Endothelial cell of umbilical vein (primary cell): Measurements from ENCODE around the gene CNKSR2. TPM values are rescaled to one million over a fixed set of nuclear protein-coding genes. Genes with fewer than 3 reads are reported as not detected.

Experiments
- BruUV-seq: library from RNA; stranded (reverse); fragments of 400-500 nt; replicated peaks from 2 replicates; lab custom pipeline; 2021; lab: Mats Ljungman, UMichigan
- CTCF ChIA-PET: fragments of 300-600, 350-600 bp; sonication (Branson Sonifier 250); formaldehyde crosslinking; loops from one replicate; lab custom pipeline; 2021; ENCODE audit warnings: antibody characterized with exemption, inconsistent platforms; lab: Charles Lee
- POLR2A ChIA-PET: fragments of 300-600, 350-600 bp; sonication (Branson Sonifier 250); formaldehyde crosslinking; loops from one replicate; lab custom pipeline; 2021; ENCODE audit warnings: antibody characterized with exemption, inconsistent platforms; lab: Charles Lee
- DNase-seq: peaks from one replicate; pipeline ENCODE4 v3.0.0-alpha.2; 2011; ENCODE audit warnings: low read depth, low spot score
- FAIRE-seq: peaks from 2 replicates; lab custom pipeline; 2011; peaks lifted over from hg19 to GRCh38; lab: Jason Lieb, UNC
- H2AFZ ChIP-seq: 2 replicates; pipeline ENCODE4 v1.6.0; 2012; ENCODE audit warnings: low read depth, low read length, control low read depth, inconsistent platforms
- H3K27ac ChIP-seq: 2 replicates; pipeline ENCODE4 v1.5.1; 2011; ENCODE audit warnings: low read depth, mild to moderate bottlenecking, control low read depth, low read length, moderate library complexity; ENCODE audit not compliant: insufficient read depth
- H3K27me3 ChIP-seq, 2 experiments: 2 replicates each; pipeline versions ENCODE4 v1.6.0 to v1.6.1; 2011; ENCODE audit warnings: low read length in 2 of 2, mixed read lengths in 1 of 2; ENCODE audit not compliant: control insufficient read depth in 2 of 2, insufficient read depth in 2 of 2
- H3K36me3 ChIP-seq, 2 experiments: 2 replicates in 1 of 2; 3 replicates in 1 of 2; pipeline ENCODE4 v1.5.1; 2011; ENCODE audit warnings: low read length in 2 of 2, mild to moderate bottlenecking in 1 of 2, moderate library complexity in 1 of 2; ENCODE audit not compliant: control insufficient read depth in 2 of 2, insufficient read depth in 2 of 2; ENCODE audit errors: extremely low read depth in 1 of 2
- H3K4me1 ChIP-seq: 3 replicates; pipeline ENCODE4 v1.5.1; 2011; ENCODE audit warnings: mild to moderate bottlenecking, low read length; ENCODE audit not compliant: control insufficient read depth, insufficient read depth; ENCODE audit errors: extremely low read depth
- H3K4me2 ChIP-seq: 2 replicates; pipeline ENCODE4 v1.6.1; 2011; ENCODE audit warnings: low read length, control low read depth, mixed read lengths; ENCODE audit not compliant: insufficient read depth
- H3K4me3 ChIP-seq, 3 experiments: fragments of 200-600 bp in 1 of 3; sonication (generic), shearing (Covaris generic) in 1 of 3; replicated peaks in 1 of 3; 2 replicates each; pipeline ENCODE4 v1.5.1; 2011 to 2016; ENCODE audit warnings: control low read depth in 3 of 3, low read length in 3 of 3, mild to moderate bottlenecking in 2 of 3, inconsistent platforms in 1 of 3, low read depth in 1 of 3, moderate library complexity in 1 of 3; ENCODE audit not compliant: insufficient read depth in 1 of 3
- H3K79me2 ChIP-seq: 2 replicates; pipeline ENCODE4 v1.6.0; 2012; ENCODE audit warnings: low read length, inconsistent platforms; ENCODE audit not compliant: control insufficient read depth, insufficient read depth
- H3K9ac ChIP-seq: replicated peaks from 2 replicates; pipeline ENCODE3; 2011; ENCODE audit warnings: low read length, control low read depth; ENCODE audit not compliant: insufficient read depth; ENCODE audit errors: extremely low read depth
- H3K9me1 ChIP-seq: replicated peaks from 3 replicates; pipeline ENCODE4 v1.6.0; 2011; ENCODE audit warnings: mild to moderate bottlenecking, low read length; ENCODE audit not compliant: control insufficient read depth, insufficient read depth; ENCODE audit errors: extremely low read depth
- H3K9me3 ChIP-seq: replicated peaks from 2 replicates; pipeline ENCODE4 v1.5.1; 2012; ENCODE audit warnings: low read length, inconsistent platforms; ENCODE audit not compliant: control insufficient read depth, insufficient read depth
- H4K20me1 ChIP-seq: replicated peaks from 2 replicates; pipeline ENCODE3; 2011; ENCODE audit warnings: mild to moderate bottlenecking, low read length; ENCODE audit not compliant: control insufficient read depth, insufficient read depth; ENCODE audit errors: extremely low read depth
- EZH2 ChIP-seq: IDR thresholded peaks from 2 replicates; pipeline ENCODE4 v1.6.1; 2012; ENCODE audit warnings: borderline replicate concordance, low read depth, mild to moderate bottlenecking, moderate library complexity, low read length, inconsistent platforms; ENCODE audit not compliant: severe bottlenecking
- FOS ChIP-seq: IDR thresholded peaks from 2 replicates; pipeline ENCODE4 v1.6.1; 2011; ENCODE audit warnings: mild to moderate bottlenecking, low read length, moderate library complexity, borderline replicate concordance; ENCODE audit not compliant: insufficient read depth
- GATA2 ChIP-seq: IDR thresholded peaks from 2 replicates; pipeline ENCODE4 v1.7.0; 2011; ENCODE audit warnings: low read depth, mild to moderate bottlenecking, moderate library complexity, mixed read lengths, low read length; ENCODE audit not compliant: insufficient read length, insufficient read depth
- JUN ChIP-seq: IDR thresholded peaks from 2 replicates; pipeline ENCODE4 v1.6.1; 2011; ENCODE audit warnings: borderline replicate concordance, low read depth; ENCODE audit not compliant: insufficient read length, insufficient read depth
- MYC ChIP-seq: IDR thresholded peaks from one replicate; pipeline ENCODE4 v1.6.1; 2011; ENCODE audit warnings: mild to moderate bottlenecking, low read depth, low read length
- POLR2A ChIP-seq: IDR thresholded peaks from 2 replicates; pipeline ENCODE4 v1.6.1; 2012; ENCODE audit warnings: low read depth, mild to moderate bottlenecking, control low read depth, low read length
- POLR2AphosphoS5 ChIP-seq: IDR thresholded peaks from 2 replicates; pipeline ENCODE4 v1.6.1; 2012; ENCODE audit warnings: low read depth, mild to moderate bottlenecking, control low read depth, low read length, moderate library complexity; ENCODE audit not compliant: insufficient read depth
- dilution Hi-C: fragments of 300-500 bp; cut with MboI; formaldehyde crosslinking; loops from one replicate; pipeline ENCODE4 v1.15.0; 2019; ENCODE audit warnings: low sequenced_read_pairs; ENCODE audit not compliant: extremely low pct_ligation_motif_present
- intact Hi-C: fragments of 100-400 bp; cut with micrococcal nuclease; formaldehyde crosslinking; loops from one replicate; pipeline ENCODE4 v1.10.0; 2022
- polyA plus RNA-seq, 4 experiments: library from polyadenylated mRNA; depleted of rRNA in 3 of 4; stranded (reverse) in 3 of 4; unstranded in 1 of 4; fragments of >200 nt; gene quantifications; 2 replicates each; pipeline versions ENCODE4 v1.2.1 to v1.2.3, GENCODE V29; 2011 to 2012; ENCODE audit warnings: missing spikeins in 1 of 4
- total RNA-seq: library from RNA; stranded (reverse); gene quantifications from 2 replicates; pipeline ENCODE4 v1.2.3, GENCODE V29; 2021
- TF ChIP-seq, protein P1 (sequence below), 2 donors: IDR thresholded peaks; 1 replicate in 1 of 2; 2 replicates in 1 of 2; pipeline ENCODE4 v1.5.1; 2011; ENCODE audit warnings: low read length in 2 of 2, mild to moderate bottlenecking in 2 of 2, moderate library complexity in 2 of 2, control low read depth in 1 of 2, inconsistent platforms in 1 of 2, low read depth in 1 of 2; ENCODE audit not compliant: insufficient read depth in 1 of 2; ENCODE audit errors: extremely low read depth in 1 of 2
- TF ChIP-seq, protein P2 (sequence below): IDR thresholded peaks from 2 replicates; pipeline ENCODE4 v1.6.1; 2011; ENCODE audit not compliant: insufficient read depth, insufficient read length

Gene CNKSR2
- total and polyA plus RNA-seq, 2 donors (not counting 3 experiments of a cell fraction or from before 2014, with no cell fraction given) = 0.13 TPM; not detected in 1

DNA sequence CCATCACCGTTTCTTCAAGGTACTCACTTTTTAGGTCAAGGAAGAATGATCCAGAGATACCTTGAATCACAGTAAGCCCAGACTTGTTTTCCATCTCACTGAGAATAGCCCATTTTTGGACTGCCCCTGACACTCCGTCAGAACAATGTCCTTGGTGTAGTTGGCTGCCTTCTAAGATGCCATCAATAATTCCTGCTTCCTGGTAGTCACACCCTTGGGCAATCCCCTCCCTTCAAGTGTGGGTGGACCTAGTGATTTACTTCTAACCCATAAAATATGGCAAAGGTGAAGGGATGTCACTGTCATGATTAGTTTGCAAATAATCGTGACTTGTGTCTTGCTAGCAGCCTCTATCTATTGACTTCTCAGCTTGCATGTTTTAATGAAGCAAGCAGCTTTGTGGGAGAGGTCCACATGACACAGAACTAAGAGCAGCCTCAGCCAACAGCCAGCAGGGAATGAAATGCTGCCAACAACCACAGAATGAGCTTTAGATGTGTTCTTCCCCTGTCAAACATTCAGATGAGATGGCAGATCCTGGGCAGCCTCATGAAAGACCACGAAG, 303.9 kb downstream of the CNKSR2 start:
- Histone ChIP-seq H3K27ac (no peak overlapping the region), H3K27me3 (no peaks in the 10 kb centered on the region), H3K79me2 (no peaks in the 10 kb centered on the region), H3K9ac (no peak overlapping the region), H3K9me3 (no peaks in the 10 kb centered on the region), H4K20me1 (no peaks in the 10 kb centered on the region), H3K36me3 (no peaks in the 10 kb centered on the region), H3K9me1 (no peaks in the 10 kb centered on the region), H3K4me1 (no peaks in the 10 kb centered on the region), H2AFZ (no peak overlapping the region), H3K4me3 (no peak overlapping the region), H3K4me2 (no peak overlapping the region)
- TF ChIP-seq FOS (no peak), POLR2AphosphoS5 (no peak), JUN (no peak), POLR2A (no peak), MYC (no peak), EZH2 (no peak), GATA2 (no peak)
- TF ChIP-seq, protein P1, sequence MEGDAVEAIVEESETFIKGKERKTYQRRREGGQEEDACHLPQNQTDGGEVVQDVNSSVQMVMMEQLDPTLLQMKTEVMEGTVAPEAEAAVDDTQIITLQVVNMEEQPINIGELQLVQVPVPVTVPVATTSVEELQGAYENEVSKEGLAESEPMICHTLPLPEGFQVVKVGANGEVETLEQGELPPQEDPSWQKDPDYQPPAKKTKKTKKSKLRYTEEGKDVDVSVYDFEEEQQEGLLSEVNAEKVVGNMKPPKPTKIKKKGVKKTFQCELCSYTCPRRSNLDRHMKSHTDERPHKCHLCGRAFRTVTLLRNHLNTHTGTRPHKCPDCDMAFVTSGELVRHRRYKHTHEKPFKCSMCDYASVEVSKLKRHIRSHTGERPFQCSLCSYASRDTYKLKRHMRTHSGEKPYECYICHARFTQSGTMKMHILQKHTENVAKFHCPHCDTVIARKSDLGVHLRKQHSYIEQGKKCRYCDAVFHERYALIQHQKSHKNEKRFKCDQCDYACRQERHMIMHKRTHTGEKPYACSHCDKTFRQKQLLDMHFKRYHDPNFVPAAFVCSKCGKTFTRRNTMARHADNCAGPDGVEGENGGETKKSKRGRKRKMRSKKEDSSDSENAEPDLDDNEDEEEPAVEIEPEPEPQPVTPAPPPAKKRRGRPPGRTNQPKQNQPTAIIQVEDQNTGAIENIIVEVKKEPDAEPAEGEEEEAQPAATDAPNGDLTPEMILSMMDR (IDR thresholded peaks at IDR 0.05; ENCODE audit: extremely low read depth in 1 of 2, insufficient read depth in 1 of 2, low read depth in 1 of 2, low read length in 2 of 2) = no peak
- TF ChIP-seq, protein P2, sequence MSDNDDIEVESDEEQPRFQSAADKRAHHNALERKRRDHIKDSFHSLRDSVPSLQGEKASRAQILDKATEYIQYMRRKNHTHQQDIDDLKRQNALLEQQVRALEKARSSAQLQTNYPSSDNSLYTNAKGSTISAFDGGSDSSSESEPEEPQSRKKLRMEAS = no peak
- intact Hi-C loops (no loop called here), dilution Hi-C loops (no loop called here)
- no TSS peak for BruUV-seq
- CTCF ChIA-PET = no interaction called here
- FAIRE-seq = no peak
- DNase-seq = no peak
- POLR2A ChIA-PET = no interaction called here
